Measurements from ENCODE around the gene ACR.
"Not testable (repeated sequence)": the region's sequence is repeated elsewhere in the genome, so short reads cannot be mapped to it uniquely, and the experiment has no call there.

Gene ACR

GRCh38 chr22:50785289-50785688, 47.3 kb downstream of the ACR start:
- not testable (repeated sequence) for H3K36me3 ChIP-seq (ENCODE audit: insufficient read depth, low read length); H3K27ac ChIP-seq (ENCODE audit: low read depth, low read length); H3K79me2 ChIP-seq (ENCODE audit: control insufficient read depth, insufficient read depth, low read length, unreplicated experiment); H2AFZ ChIP-seq (ENCODE audit: low read length, unreplicated experiment); H3K4me3 ChIP-seq (ENCODE audit: low read depth, low read length); H3K27me3 ChIP-seq (ENCODE audit: insufficient read depth, low read length); H3K4me1 ChIP-seq (ENCODE audit: control insufficient read depth, insufficient read depth, low read length, unreplicated experiment)

GRCh38 chr22:50786936-50787335, 48.9 kb downstream of the ACR start:
- not testable (repeated sequence) for H3K36me3 ChIP-seq (ENCODE audit: insufficient read depth, low read length); H3K27ac ChIP-seq (ENCODE audit: low read depth, low read length); H3K79me2 ChIP-seq (ENCODE audit: control insufficient read depth, insufficient read depth, low read length, unreplicated experiment); H3K4me1 ChIP-seq (ENCODE audit: control insufficient read depth, insufficient read depth, low read length, unreplicated experiment); H3K4me3 ChIP-seq (ENCODE audit: low read depth, low read length); H3K27me3 ChIP-seq (ENCODE audit: insufficient read depth, low read length); H2AFZ ChIP-seq (ENCODE audit: low read length, unreplicated experiment)
